HG03354 (cell line): ENCODE results near the gene CHRFAM7A.
"Not testable (repeated sequence)": the region's sequence is repeated elsewhere in the genome, so short reads cannot be mapped to it uniquely, and the experiment has no call there.

Experiments used
- ATAC-seq: cut with Tn5 transposase; IDR thresholded peaks from one replicate; pipeline ENCODE4 v1.9.1; 2021; ENCODE audit warnings: mild to moderate bottlenecking; ENCODE audit not compliant: unreplicated experiment, poor library complexity, severe bottlenecking

Gene CHRFAM7A

DNA sequence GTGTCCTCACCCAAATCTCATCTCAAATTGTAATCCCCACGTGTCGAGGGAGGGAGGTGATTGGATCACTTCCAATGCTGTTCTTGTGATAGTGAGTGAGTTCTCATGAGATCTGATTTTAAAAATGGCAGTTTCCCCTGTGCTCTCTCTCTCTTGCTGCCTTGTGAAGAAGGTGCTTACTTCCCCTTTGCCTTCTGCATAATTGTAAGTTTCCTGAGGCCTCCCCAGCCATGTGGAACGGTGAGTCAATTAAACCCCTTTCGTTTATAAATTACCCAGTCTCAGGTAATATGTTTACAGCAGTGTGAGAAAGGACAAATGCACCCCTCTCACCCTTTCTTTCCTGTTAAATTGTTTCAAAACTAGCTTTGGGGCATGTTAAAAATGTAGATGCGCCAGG, 59.2 kb downstream of the CHRFAM7A start:
- peak; percentile 72 for ATAC-seq

DNA sequence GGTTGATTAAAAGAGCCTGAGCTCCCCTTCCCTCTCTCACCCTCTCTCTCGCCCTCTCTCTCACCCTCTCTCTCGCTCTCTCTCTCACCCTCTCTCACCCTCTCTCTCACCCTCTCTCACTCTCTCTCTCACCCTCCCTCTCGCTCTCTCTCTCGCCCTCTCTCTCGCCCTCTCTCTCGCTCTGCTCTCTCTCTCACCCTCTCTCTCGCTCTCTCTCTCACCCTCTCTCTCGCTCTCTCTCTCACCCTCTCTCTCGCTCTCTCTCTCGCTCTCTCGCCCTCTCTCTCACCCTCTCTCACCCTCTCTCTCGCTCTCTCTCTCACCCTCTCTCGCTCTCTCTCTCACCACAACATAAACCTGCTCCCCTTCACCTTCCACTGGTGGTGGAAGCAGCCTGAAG, 67.2 kb downstream of the CHRFAM7A start:
- not testable (repeated sequence) for ATAC-seq

DNA sequence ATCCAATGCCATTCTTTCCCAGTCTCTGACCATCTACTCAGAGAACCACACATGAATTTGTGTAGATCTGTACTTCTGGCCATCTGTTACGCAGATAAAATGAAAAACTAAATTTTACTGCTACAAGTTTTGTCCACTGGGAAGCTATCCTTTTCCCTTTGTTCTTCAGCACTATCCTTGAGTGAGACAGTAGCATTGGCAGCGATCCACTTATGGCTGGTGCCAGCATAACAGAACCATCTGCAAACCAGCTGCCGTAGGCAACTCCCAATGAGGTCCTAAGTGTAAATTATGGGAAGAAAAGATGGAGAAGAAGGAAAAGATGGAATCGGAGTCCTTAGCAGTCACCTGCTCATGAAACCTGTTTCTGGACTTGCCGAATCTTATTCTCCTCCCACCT, 72.3 kb downstream of the CHRFAM7A start:
- not testable (repeated sequence) for ATAC-seq

DNA sequence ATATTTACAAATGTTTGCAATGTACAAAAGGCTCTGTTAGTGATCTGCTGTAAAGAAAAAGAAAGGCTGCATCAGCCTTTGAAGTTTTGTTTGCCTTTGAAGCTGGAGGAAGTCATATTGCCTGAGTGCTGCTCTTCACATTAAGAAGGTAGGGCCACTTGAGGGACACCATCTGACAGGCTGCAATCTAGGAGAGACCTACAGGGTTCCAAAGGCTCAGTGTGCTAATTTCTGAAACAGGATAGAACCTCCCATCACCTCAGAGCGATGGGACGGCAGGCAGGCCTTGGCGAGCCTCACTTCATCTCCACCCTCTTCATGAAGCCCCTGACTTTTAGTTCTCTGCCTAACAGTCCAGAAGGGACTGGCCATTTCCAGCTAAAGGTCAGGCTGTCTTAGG, 77.6 kb downstream of the CHRFAM7A start:
- not testable (repeated sequence) for ATAC-seq

DNA sequence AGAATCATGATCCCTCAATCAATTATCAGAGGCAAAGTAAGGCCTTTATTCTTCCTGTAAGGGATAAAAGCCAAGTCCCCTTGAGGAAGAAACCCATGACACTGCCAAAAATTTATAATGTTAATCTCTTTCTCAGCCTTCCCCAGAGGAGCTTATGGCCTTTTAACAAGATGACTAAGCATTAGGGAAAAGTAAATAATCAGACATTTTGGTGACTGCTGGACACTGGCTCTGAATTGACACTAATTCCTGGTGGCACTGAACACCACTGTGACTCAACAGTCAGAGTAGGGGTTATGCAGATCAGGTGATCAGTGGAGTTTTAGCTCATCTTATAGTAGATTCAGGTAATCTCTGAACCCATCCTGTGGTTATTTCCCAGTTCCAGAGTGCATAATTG, 82.8 kb downstream of the CHRFAM7A start:
- not testable (repeated sequence) for ATAC-seq
